ENCODE measurements around the gene NFYC.

DNA sequence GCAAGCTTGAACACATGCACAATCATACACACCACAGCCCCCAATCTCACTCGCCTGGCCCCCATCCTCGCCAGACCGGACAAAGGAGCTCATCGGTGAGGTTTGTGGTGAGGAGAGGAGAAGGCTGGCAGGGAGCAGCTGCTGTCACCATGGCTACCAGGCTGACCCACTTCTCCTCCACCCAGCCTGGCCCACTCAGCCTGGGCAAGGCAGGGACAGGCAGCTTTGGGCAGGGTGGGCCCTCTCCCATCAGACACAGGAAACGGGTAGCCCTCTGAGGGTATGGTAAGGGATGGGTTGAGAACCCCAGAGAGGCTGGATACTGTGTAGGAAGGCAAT, 41.9 kb upstream of the NFYC start:
- TF ChIP-seq RCOR1 (IDR thresholded peaks at IDR 0.05; ENCODE audit: low read length) = no peak
- no peak for TF ChIP-seq POLR2AphosphoS5 (IDR thresholded peaks at IDR 0.05; ENCODE audit: low read depth, low read length)
- TF ChIP-seq, protein P1, sequence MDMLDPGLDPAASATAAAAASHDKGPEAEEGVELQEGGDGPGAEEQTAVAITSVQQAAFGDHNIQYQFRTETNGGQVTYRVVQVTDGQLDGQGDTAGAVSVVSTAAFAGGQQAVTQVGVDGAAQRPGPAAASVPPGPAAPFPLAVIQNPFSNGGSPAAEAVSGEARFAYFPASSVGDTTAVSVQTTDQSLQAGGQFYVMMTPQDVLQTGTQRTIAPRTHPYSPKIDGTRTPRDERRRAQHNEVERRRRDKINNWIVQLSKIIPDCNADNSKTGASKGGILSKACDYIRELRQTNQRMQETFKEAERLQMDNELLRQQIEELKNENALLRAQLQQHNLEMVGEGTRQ (IDR thresholded peaks at IDR 0.05; ENCODE audit: borderline replicate concordance, low read depth, low read length) = no peak
- TF ChIP-seq, protein P2, sequence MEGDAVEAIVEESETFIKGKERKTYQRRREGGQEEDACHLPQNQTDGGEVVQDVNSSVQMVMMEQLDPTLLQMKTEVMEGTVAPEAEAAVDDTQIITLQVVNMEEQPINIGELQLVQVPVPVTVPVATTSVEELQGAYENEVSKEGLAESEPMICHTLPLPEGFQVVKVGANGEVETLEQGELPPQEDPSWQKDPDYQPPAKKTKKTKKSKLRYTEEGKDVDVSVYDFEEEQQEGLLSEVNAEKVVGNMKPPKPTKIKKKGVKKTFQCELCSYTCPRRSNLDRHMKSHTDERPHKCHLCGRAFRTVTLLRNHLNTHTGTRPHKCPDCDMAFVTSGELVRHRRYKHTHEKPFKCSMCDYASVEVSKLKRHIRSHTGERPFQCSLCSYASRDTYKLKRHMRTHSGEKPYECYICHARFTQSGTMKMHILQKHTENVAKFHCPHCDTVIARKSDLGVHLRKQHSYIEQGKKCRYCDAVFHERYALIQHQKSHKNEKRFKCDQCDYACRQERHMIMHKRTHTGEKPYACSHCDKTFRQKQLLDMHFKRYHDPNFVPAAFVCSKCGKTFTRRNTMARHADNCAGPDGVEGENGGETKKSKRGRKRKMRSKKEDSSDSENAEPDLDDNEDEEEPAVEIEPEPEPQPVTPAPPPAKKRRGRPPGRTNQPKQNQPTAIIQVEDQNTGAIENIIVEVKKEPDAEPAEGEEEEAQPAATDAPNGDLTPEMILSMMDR (IDR thresholded peaks at IDR 0.05) = no peak
- TF ChIP-seq, protein P3, sequence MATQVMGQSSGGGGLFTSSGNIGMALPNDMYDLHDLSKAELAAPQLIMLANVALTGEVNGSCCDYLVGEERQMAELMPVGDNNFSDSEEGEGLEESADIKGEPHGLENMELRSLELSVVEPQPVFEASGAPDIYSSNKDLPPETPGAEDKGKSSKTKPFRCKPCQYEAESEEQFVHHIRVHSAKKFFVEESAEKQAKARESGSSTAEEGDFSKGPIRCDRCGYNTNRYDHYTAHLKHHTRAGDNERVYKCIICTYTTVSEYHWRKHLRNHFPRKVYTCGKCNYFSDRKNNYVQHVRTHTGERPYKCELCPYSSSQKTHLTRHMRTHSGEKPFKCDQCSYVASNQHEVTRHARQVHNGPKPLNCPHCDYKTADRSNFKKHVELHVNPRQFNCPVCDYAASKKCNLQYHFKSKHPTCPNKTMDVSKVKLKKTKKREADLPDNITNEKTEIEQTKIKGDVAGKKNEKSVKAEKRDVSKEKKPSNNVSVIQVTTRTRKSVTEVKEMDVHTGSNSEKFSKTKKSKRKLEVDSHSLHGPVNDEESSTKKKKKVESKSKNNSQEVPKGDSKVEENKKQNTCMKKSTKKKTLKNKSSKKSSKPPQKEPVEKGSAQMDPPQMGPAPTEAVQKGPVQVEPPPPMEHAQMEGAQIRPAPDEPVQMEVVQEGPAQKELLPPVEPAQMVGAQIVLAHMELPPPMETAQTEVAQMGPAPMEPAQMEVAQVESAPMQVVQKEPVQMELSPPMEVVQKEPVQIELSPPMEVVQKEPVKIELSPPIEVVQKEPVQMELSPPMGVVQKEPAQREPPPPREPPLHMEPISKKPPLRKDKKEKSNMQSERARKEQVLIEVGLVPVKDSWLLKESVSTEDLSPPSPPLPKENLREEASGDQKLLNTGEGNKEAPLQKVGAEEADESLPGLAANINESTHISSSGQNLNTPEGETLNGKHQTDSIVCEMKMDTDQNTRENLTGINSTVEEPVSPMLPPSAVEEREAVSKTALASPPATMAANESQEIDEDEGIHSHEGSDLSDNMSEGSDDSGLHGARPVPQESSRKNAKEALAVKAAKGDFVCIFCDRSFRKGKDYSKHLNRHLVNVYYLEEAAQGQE (IDR thresholded peaks at IDR 0.05; ENCODE audit: low read depth, low read length) = no peak
- no peak for TF ChIP-seq MXI1 (IDR thresholded peaks at IDR 0.05; ENCODE audit: low read depth, low read length)
- TF ChIP-seq, protein P4, sequence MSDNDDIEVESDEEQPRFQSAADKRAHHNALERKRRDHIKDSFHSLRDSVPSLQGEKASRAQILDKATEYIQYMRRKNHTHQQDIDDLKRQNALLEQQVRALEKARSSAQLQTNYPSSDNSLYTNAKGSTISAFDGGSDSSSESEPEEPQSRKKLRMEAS (IDR thresholded peaks at IDR 0.05; ENCODE audit: low read depth) = no peak

All from SK-N-SH (cell line).